CD4-positive, CD25-positive, alpha-beta regulatory T cell (primary cell): Measurements from ENCODE around the gene UBQLN1. TPM values are rescaled to one million over a fixed set of nuclear protein-coding genes. Genes with fewer than 3 reads are reported as not detected.
"Not testable (repeated sequence)": the region's sequence is repeated elsewhere in the genome, so short reads cannot be mapped to it uniquely, and the experiment has no call there.

Experiments used
- ATAC-seq, 2 donors: fragments of 150-1000 bp; cut with Tn5 transposase; one replicate each; pipeline ENCODE4 v1.10.0; 2021; ENCODE audit warnings: low read depth in 2 of 2, moderate number of reproducible peaks in 2 of 2, moderate library complexity in 1 of 2
- DNase-seq, 3 donors: peaks; one replicate each; pipeline versions ENCODE4 v3.0.0 to v3.0.0-alpha.2; 2012 to 2022; ENCODE audit warnings: mixed read lengths in 1 of 3
- H3K27ac ChIP-seq: one replicate; pipeline ENCODE4 v1.7.0; 2013; ENCODE audit warnings: mild to moderate bottlenecking, low read length; ENCODE audit not compliant: insufficient read depth, poor library complexity, severe bottlenecking
- H3K27me3 ChIP-seq: one replicate; pipeline ENCODE4 v1.7.0; 2013; ENCODE audit warnings: low read length; ENCODE audit not compliant: control insufficient read depth, insufficient read depth
- H3K36me3 ChIP-seq: one replicate; pipeline ENCODE4 v1.7.0; 2013; ENCODE audit warnings: mild to moderate bottlenecking, low read length, moderate library complexity; ENCODE audit not compliant: control insufficient read depth, insufficient read depth
- H3K4me1 ChIP-seq: 2 replicates; pipeline ENCODE4 v1.7.0; 2013; ENCODE audit warnings: mild to moderate bottlenecking, low read length; ENCODE audit not compliant: insufficient read depth, control insufficient read depth, poor library complexity, severe bottlenecking
- H3K4me3 ChIP-seq: one replicate; pipeline ENCODE4 v1.7.0; 2013; ENCODE audit warnings: low read depth, mild to moderate bottlenecking, low read length, moderate library complexity
- H3K9me3 ChIP-seq, 2 experiments: 1 replicate in 1 of 2; 2 replicates in 1 of 2; pipeline ENCODE4 v1.7.0; 2013; ENCODE audit warnings: low read length in 2 of 2, mild to moderate bottlenecking in 1 of 2, moderate library complexity in 1 of 2; ENCODE audit not compliant: control insufficient read depth in 2 of 2
- H3K27ac Mint-ChIP-seq, 3 donors: one replicate each; pipeline ENCODE4 v1.8.0; 2020 to 2022; ENCODE audit warnings: mild to moderate bottlenecking in 3 of 3, mixed read lengths in 3 of 3, moderate library complexity in 2 of 3
- H3K27me3 Mint-ChIP-seq: one replicate; pipeline ENCODE4 v1.8.0; 2022; ENCODE audit warnings: mild to moderate bottlenecking, mixed read lengths
- H3K36me3 Mint-ChIP-seq: one replicate; pipeline ENCODE4 v1.8.0; 2020; ENCODE audit warnings: mixed read lengths
- H3K4me1 Mint-ChIP-seq, 4 donors: one replicate each; pipeline ENCODE4 v1.8.0; 2020 to 2022; ENCODE audit warnings: mixed read lengths in 4 of 4, mild to moderate bottlenecking in 1 of 4
- H3K4me3 Mint-ChIP-seq, 4 donors: one replicate each; pipeline ENCODE4 v1.8.0; 2020 to 2022; ENCODE audit warnings: mild to moderate bottlenecking in 4 of 4, mixed read lengths in 4 of 4, moderate library complexity in 3 of 4
- H3K9me3 Mint-ChIP-seq, 7 donors: one replicate each; pipeline ENCODE4 v1.8.0; 2020 to 2022; ENCODE audit warnings: mixed read lengths in 7 of 7, mild to moderate bottlenecking in 3 of 7, moderate library complexity in 2 of 7
- polyA plus RNA-seq, 4 donors: library from polyadenylated mRNA; unstranded; fragments of 300-500 nt; fragmentation: Illumina TruSeq; gene quantifications; one replicate each; pipeline ENCODE4 v1.2.3, GENCODE V29; 2021
- total RNA-seq: library from RNA; stranded (reverse); gene quantifications from one replicate; pipeline ENCODE4 v1.2.3, GENCODE V29; 2022

The UBQLN1 gene
- total RNA-seq (141 TPM), polyA plus RNA-seq (10 to 100 TPM; 70.0 to 85.6 (median 75.2) TPM)

DNA sequence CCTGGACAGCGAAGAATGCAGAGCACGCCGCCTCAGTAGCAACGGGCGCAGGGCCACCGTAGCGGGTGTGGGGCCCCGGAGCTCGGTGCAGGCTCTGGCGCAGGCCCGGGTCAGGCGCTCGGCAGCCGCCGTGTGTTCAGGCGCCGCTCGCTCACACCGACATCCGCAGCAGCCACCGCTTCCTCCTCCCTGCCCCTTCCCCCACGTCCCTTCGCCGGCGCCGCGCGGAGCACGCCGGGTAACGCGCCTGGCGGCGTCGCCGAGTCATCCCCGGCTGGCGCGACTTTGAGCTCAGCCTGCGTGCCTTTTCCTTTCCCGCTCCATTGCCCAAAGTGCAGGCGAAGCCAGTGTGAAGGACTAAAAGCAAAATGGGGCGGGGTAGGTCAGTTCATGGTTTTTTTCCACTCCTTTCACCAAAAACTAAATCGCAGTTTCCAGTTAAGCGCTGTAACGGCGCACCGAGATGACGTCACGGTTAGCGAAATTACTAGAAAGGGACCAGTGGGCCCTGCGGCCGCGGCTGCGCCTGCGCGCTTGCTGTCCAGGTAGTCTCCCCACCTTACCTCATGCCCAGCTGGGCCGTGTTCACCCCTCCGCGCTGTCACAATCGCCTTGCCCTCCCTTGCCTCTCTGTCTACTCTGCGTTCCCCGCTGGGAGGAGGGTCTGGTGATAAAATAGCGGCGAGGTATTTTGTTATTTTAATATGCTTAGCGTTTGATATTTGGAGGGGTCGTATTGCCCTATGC lies at the start of gene UBQLN1:
Gene UBQLN1, minus strand, starts transcription at position 191 of the 747 bp plus-strand sequence. CDS start 279 bp downstream, outside the sequence.
- Histone ChIP-seq H3K36me3 (no peaks in the 10 kb centered on the region), H3K27me3 (no peaks in the 10 kb centered on the region), H3K4me3 (peak within 1 kb of the TSS; percentile 94), H3K27ac (peak within 1 kb of the TSS; percentile 97), H3K9me3 (no peaks in the 10 kb centered on the region), H3K4me1 (peaks cover 42% of the 10 kb centered on the region)
- ATAC-seq (peak; percentile 89 to 90), DNase-seq (peak; percentile 87 to 96 (median 95))
- peaks cover 4% of the 10 kb centered on the region for H3K27me3 Mint-ChIP-seq
- H3K27ac Mint-ChIP-seq = peak within 1 kb of the TSS; percentile 99
- H3K4me1 Mint-ChIP-seq = peaks cover 17 to 50% (median 36%) of the 10 kb centered on the region in 4 donors
- H3K9me3 Mint-ChIP-seq = peaks cover 0 to 3% (median 0%) of the 10 kb centered on the region in 7 donors
- H3K4me3 Mint-ChIP-seq = peak within 1 kb of the TSS; percentile 88 to 99 (median 95)
- peaks cover 10% of the 10 kb centered on the region for H3K36me3 Mint-ChIP-seq

DNA sequence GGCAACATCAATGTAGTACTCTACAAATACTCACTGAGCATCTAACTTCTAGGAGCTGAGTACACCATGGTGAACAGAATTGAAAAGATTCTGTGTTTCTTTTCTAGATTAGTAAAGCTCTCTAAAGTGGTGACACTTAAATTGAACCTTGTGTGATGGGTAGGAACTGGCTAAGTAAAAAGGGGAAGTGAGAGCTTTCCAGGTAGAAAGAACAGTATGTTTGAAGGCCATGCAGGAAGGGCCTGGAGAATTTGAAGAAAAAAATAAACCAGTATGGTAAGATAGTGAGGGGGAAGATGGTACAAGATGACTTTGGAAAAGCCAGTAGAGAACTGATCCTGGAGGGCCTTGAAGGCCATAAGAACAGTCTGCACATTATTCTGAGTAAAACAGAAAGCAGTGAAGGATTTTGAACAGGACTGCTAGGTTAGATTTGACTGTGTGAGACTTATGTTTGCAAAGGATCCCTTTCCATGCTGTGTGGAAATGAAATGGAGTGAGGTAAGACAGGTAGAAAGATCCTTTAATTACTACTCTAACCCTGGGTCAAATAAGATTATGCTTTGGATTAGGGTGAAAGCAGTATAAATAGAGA lies 46.7 kb upstream of the UBQLN1 start:
- Mint-ChIP-seq H3K9me3 (no peaks in the 10 kb centered on the region), H3K27me3 (peaks cover 4% of the 10 kb centered on the region), H3K36me3 (peaks cover 25% of the 10 kb centered on the region), H3K27ac (no peak overlapping the region), H3K4me3 (no peak overlapping the region), H3K4me1 (peaks cover 0 to 2% (median 0%) of the 10 kb centered on the region in 4 donors)
- no peaks in the 10 kb centered on the region for H3K4me1 ChIP-seq
- H3K9me3 ChIP-seq = no peaks in the 10 kb centered on the region
- DNase-seq = no peak
- H3K36me3 ChIP-seq = peaks cover 2% of the 10 kb centered on the region
- no peak overlapping the region for H3K27ac ChIP-seq
- no peaks in the 10 kb centered on the region for H3K27me3 ChIP-seq
- H3K4me3 ChIP-seq = no peak overlapping the region
- ATAC-seq = no peak

DNA sequence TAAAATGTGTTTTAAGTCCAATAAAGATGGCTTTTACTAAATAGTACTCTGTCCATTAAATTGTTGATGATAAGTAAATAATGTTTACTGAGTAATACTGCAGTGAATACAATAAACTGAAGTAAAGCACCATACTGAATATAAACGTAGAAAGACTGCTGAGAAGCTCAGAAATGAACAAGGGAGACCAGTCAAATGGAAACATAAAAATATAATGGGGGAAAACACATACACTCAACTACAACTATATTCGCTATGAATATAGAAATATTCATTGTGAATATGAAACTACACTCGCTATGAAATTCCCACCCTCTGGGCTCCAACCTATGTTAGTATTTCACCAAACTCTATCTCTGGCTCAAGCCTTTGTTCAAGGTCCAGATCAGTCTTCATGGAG lies 41.9 kb upstream of the UBQLN1 start:
- no peaks in the 10 kb centered on the region for H3K27me3 Mint-ChIP-seq

DNA sequence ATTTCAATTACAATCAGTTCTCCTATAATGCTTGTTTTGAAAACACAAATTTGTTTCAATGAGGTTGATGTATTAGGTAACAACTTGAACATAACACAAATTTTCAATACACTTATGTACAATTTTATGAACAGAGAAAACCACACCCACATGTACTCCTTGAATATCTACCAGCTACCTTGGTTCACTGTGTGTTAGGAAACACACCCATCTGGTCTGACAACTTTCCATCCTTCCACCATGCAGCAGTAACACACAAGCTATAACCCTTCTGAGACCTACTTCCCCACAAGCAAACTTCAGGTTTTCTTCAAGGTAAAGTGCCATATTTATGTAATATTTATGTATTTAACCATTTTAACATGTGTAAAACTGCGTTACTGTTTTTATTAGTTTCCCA lies 36.4 kb upstream of the UBQLN1 start:
- Mint-ChIP-seq H3K36me3 (peaks cover 12% of the 10 kb centered on the region), H3K4me3 (no peak overlapping the region), H3K27me3 (no peaks in the 10 kb centered on the region), H3K4me1 (peaks cover 0 to 2% (median 0%) of the 10 kb centered on the region in 4 donors), H3K27ac (no peak overlapping the region), H3K9me3 (no peaks in the 10 kb centered on the region)
- Histone ChIP-seq H3K4me3 (no peak overlapping the region), H3K4me1 (no peaks in the 10 kb centered on the region), H3K27ac (no peak overlapping the region), H3K27me3 (no peaks in the 10 kb centered on the region), H3K36me3 (no peaks in the 10 kb centered on the region), H3K9me3 (no peaks in the 10 kb centered on the region)
- no peak for DNase-seq
- ATAC-seq = no peak

More for the DNA sequence above, 41.9 kb upstream of the UBQLN1 start:
- Mint-ChIP-seq H3K9me3 (no peaks in the 10 kb centered on the region), H3K4me3 (no peak overlapping the region), H3K4me1 (peaks cover 0 to 2% (median under 1%) of the 10 kb centered on the region in 4 donors), H3K36me3 (peaks cover 21% of the 10 kb centered on the region), H3K27ac (no peak overlapping the region)
- DNase-seq = no peak
- no peak overlapping the region for H3K4me3 ChIP-seq
- no peaks in the 10 kb centered on the region for H3K27me3 ChIP-seq
- no peaks in the 10 kb centered on the region for H3K4me1 ChIP-seq
- ATAC-seq = no peak
- H3K9me3 ChIP-seq = no peaks in the 10 kb centered on the region
- H3K27ac ChIP-seq = no peak overlapping the region
- no peaks in the 10 kb centered on the region for H3K36me3 ChIP-seq

DNA sequence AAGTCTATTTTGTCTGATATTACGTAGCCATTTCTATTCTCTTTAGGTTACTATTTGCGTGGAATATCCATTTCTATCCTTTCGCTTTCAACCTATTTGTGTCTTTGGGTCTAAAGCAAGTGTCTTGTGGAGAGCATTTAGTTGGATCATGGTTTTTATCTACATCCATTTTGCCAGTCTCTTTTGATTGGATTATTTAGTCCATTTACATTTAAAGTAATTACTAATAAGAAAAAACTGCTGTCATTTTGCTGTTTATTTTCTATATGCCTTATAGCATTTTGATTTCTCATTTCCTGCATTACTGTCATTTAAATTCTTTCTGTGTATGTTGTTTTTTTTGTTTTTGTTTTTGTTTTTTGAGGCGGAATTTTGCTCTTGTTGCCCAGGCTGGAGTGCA lies 26.0 kb upstream of the UBQLN1 start:
- Mint-ChIP-seq H3K4me3 (no peak overlapping the region), H3K4me1 (no peaks in the 10 kb centered on the region), H3K27ac (no peak overlapping the region), H3K27me3 (peaks cover 4% of the 10 kb centered on the region), H3K36me3 (peaks cover 8% of the 10 kb centered on the region), H3K9me3 (peaks cover 0 to 4% (median 2%) of the 10 kb centered on the region in 7 donors)
- H3K9me3 ChIP-seq = no peaks in the 10 kb centered on the region
- no peak overlapping the region for H3K4me3 ChIP-seq
- no peak overlapping the region for H3K27ac ChIP-seq
- H3K36me3 ChIP-seq = no peaks in the 10 kb centered on the region
- H3K4me1 ChIP-seq = no peaks in the 10 kb centered on the region
- ATAC-seq (no peak), DNase-seq (no peak)
- no peaks in the 10 kb centered on the region for H3K27me3 ChIP-seq

DNA sequence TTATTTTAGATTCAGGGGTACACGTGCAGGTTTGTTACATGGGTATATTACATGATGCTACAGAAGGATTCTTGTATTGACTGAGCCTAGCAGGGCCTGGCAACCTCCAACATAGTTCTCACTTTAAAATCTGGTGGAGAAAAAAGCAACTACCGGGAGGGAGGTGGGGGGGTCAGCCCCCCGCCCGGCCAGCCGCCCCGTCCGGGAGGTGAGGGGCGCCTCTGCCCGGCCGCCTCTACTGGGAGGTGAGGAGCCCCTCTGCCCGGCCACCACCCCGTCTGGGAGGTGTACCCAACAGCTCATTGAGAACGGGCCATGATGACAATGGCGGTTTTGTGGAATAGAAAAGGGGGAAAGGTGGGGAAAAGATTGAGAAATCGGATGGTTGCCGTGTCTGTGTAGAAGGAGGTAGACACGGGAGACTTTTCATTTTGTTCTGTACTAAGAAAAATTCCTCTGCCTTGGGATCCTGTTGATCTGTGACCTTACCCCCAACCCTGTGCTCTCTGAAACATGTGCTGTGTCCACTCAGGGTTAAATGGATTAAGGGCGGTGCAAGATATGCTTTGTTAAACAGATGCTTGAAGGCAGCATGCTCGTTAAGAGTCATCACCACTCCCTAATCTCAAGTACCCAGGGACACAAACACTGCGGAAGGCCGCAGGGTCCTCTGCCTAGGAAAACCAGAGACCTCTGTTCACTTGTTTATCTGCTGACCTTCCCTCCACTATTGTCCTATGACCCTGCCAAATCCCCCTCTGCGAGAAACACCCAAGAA lies 21.0 kb upstream of the UBQLN1 start:
- ATAC-seq, H3K36me3 ChIP-seq, H3K27ac ChIP-seq, H3K4me3 ChIP-seq, H3K27me3 Mint-ChIP-seq, H3K27me3 ChIP-seq, H3K27ac Mint-ChIP-seq, H3K36me3 Mint-ChIP-seq, H3K9me3 Mint-ChIP-seq, H3K4me1 ChIP-seq, H3K4me3 Mint-ChIP-seq, DNase-seq, H3K9me3 ChIP-seq, H3K4me1 Mint-ChIP-seq: not testable (repeated sequence)

DNA sequence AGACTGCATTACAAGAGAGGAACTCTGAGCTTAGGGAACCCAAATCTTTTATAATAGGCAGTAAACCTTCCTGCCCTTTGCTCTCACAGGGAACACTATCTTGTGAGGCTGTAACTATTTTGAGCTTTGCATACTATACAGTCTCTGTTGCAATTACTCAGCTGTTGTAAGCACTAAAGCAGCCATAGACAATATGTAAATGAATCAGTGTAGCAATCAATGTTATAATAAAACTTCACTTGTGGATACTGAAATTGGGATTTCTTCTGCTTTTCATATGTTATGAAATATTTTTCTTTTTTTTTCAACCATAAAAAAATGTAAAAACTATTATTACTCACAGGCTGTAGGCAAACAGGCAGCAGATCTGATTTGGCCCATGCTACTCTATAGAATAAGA lies 16.7 kb upstream of the UBQLN1 start:
- DNase-seq (no peak), ATAC-seq (no peak)
- H3K4me3 Mint-ChIP-seq = no peak overlapping the region
- Histone ChIP-seq H3K27ac (no peak overlapping the region), H3K27me3 (peaks cover 6% of the 10 kb centered on the region), H3K4me3 (no peak overlapping the region), H3K4me1 (no peaks in the 10 kb centered on the region), H3K9me3 (no peaks in the 10 kb centered on the region), H3K36me3 (no peaks in the 10 kb centered on the region)
- H3K9me3 Mint-ChIP-seq = no peaks in the 10 kb centered on the region
- H3K36me3 Mint-ChIP-seq = peaks cover 4% of the 10 kb centered on the region
- H3K4me1 Mint-ChIP-seq = no peaks in the 10 kb centered on the region
- peaks cover 4% of the 10 kb centered on the region for H3K27me3 Mint-ChIP-seq
- no peak overlapping the region for H3K27ac Mint-ChIP-seq
